Measurements from ENCODE around the gene APC. TPM values are rescaled to one million over a fixed set of nuclear protein-coding genes. Genes with fewer than 3 reads are reported as not detected.
A peak's percentile ranks its signal among the peaks of the same experiment; 100 is the strongest.

Gene APC
- total and polyA plus RNA-seq, 4 donors, result 4.1 to 103 (median 23.1) TPM

DNA sequence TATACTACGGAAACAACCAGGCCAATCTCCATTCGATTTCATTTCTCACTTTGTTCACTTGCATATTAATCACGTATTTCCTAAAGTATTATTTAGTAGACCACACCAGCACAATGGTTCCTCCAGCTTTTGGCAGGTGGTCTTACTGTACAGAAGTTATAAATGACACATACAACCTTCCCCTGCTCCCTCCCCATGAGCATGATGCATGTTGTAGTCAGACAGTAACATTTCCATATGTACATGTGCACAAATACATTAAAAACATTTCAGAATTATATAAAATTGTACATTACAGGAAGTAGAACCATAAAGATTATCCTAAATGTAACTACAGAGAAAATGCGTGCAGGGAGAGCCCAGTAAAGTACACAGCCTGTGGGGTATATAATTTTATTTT lies 140.4 kb downstream of the APC start:
- H3K27ac ChIP-seq (ENCODE audit: low read depth in 1 of 2, low read length in 1 of 2), result no peak overlapping the region
- TF ChIP-seq, protein P1, sequence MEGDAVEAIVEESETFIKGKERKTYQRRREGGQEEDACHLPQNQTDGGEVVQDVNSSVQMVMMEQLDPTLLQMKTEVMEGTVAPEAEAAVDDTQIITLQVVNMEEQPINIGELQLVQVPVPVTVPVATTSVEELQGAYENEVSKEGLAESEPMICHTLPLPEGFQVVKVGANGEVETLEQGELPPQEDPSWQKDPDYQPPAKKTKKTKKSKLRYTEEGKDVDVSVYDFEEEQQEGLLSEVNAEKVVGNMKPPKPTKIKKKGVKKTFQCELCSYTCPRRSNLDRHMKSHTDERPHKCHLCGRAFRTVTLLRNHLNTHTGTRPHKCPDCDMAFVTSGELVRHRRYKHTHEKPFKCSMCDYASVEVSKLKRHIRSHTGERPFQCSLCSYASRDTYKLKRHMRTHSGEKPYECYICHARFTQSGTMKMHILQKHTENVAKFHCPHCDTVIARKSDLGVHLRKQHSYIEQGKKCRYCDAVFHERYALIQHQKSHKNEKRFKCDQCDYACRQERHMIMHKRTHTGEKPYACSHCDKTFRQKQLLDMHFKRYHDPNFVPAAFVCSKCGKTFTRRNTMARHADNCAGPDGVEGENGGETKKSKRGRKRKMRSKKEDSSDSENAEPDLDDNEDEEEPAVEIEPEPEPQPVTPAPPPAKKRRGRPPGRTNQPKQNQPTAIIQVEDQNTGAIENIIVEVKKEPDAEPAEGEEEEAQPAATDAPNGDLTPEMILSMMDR (IDR thresholded peaks at IDR 0.05; ENCODE audit: control extremely low read depth, extremely low read depth), result no peak
- H3K4me3 ChIP-seq, result no peak overlapping the region
- ATAC-seq (ENCODE audit: insufficient read depth, low FRiP score) (no peak), DNase-seq (no peak)
- no peaks in the 10 kb centered on the region for H3K27me3 ChIP-seq (ENCODE audit: control insufficient read depth in 3 of 3, insufficient read depth in 3 of 3, low read length in 2 of 3)
- peaks cover 9 to 29% (median 16%) of the 10 kb centered on the region in 4 donors for H3K36me3 ChIP-seq (ENCODE audit: control insufficient read depth in 4 of 4, insufficient read depth in 4 of 4, low read length in 4 of 4)
- H3K9ac ChIP-seq (ENCODE audit: insufficient read depth in 1 of 2, low read length in 2 of 2), result no peak overlapping the region
- no peaks in the 10 kb centered on the region for H3K9me3 ChIP-seq (ENCODE audit: control insufficient read depth in 4 of 4, insufficient read depth in 3 of 4, low read length in 3 of 4)
- peaks cover 0 to 7% (median 0%) of the 10 kb centered on the region in 5 donors for H3K4me1 ChIP-seq (ENCODE audit: control insufficient read depth in 5 of 5, insufficient read depth in 5 of 5, low read length in 5 of 5)
- WGBS, 2 donors, result 69 to 91% methylated on average over 4 of the region's 4 CpGs

GRCh38 chr5:112878760-112879159 lies 141.1 kb downstream of the APC start:
- Histone ChIP-seq H3K36me3 (ENCODE audit: control insufficient read depth in 4 of 4, insufficient read depth in 4 of 4, low read length in 4 of 4) (peaks cover 13 to 30% (median 18%) of the 10 kb centered on the region in 4 donors), H3K27me3 (ENCODE audit: control insufficient read depth in 3 of 3, insufficient read depth in 3 of 3, low read length in 2 of 3) (no peaks in the 10 kb centered on the region), H3K9ac (ENCODE audit: insufficient read depth in 1 of 2, low read length in 2 of 2) (no peak overlapping the region), H3K27ac (ENCODE audit: low read depth in 1 of 2, low read length in 1 of 2) (no peak overlapping the region), H3K4me1 (ENCODE audit: control insufficient read depth in 5 of 5, insufficient read depth in 5 of 5, low read length in 5 of 5) (peaks cover 0 to 13% (median 0%) of the 10 kb centered on the region in 5 donors), H3K4me3 (no peak overlapping the region), H3K9me3 (ENCODE audit: control insufficient read depth in 4 of 4, insufficient read depth in 3 of 4, low read length in 3 of 4) (no peaks in the 10 kb centered on the region)
- TF ChIP-seq, protein P1 (IDR thresholded peaks at IDR 0.05; ENCODE audit: control extremely low read depth, extremely low read depth), result no peak
- WGBS, 2 donors, result 71 to 77% methylated on average over 4 of the region's 4 CpGs
- DNase-seq (no peak), ATAC-seq (ENCODE audit: insufficient read depth, low FRiP score) (no peak)

GRCh38 chr5:112880219-112880964 lies 142.7 kb downstream of the APC start:
- TF ChIP-seq, protein P1 (IDR thresholded peaks at IDR 0.05; ENCODE audit: control extremely low read depth, extremely low read depth), result no peak
- H3K27ac ChIP-seq (ENCODE audit: low read depth in 1 of 2, low read length in 1 of 2), result no peak overlapping the region

More at GRCh38 chr5:112880219-112880964, 142.7 kb downstream of the APC start:
- ATAC-seq (ENCODE audit: insufficient read depth, low FRiP score), result no peak
- WGBS, 2 donors, result 81 to 95% methylated on average over 2 of the region's 2 CpGs
- Histone ChIP-seq H3K27me3 (ENCODE audit: control insufficient read depth in 3 of 3, insufficient read depth in 3 of 3, low read length in 2 of 3) (no peaks in the 10 kb centered on the region), H3K4me3 (no peak overlapping the region), H3K4me1 (ENCODE audit: control insufficient read depth in 5 of 5, insufficient read depth in 5 of 5, low read length in 5 of 5) (peaks cover 0 to 17% (median 0%) of the 10 kb centered on the region in 5 donors), H3K9ac (ENCODE audit: insufficient read depth in 1 of 2, low read length in 2 of 2) (no peak overlapping the region), H3K9me3 (ENCODE audit: control insufficient read depth in 4 of 4, insufficient read depth in 3 of 4, low read length in 3 of 4) (no peaks in the 10 kb centered on the region), H3K36me3 (ENCODE audit: control insufficient read depth in 4 of 4, insufficient read depth in 4 of 4, low read length in 4 of 4) (peaks cover 18 to 44% (median 29%) of the 10 kb centered on the region in 4 donors)
- peak; percentile 25 to 56 (median 33) for DNase-seq

All from lung (tissue), 12 donors.